GM13977 (cell line): ENCODE measurements around the gene ENAH.

Source experiments
- DNase-seq: peaks from one replicate; pipeline ENCODE4 v3.0.0; 2012; ENCODE audit warnings: low spot score
- CTCF ChIP-seq: IDR thresholded peaks from 2 replicates; pipeline ENCODE4 v1.5.1; 2012; ENCODE audit warnings: mild to moderate bottlenecking, control low read depth; ENCODE audit not compliant: insufficient read depth; ENCODE audit errors: extremely low read depth, missing control alignments
- in situ Hi-C: fragments of 300-500 bp; cut with MboI; formaldehyde crosslinking; loops from one replicate; pipeline ENCODE4 v1.12.0; 2022; ENCODE audit warnings: low sequenced_read_pairs, low pct_unique_long_range_greater_than_20kb, mixed read lengths, inconsistent platforms; ENCODE audit not compliant: unreplicated experiment

The ENAH gene

GRCh38 chr1:225689882-225690459 lies 37.0 kb upstream of the ENAH start:
- DNase-seq: no peak
- no peak for TF ChIP-seq CTCF
- in situ Hi-C loops: no loop called here

- TF ChIP-seq CTCF: no peak
- no peak for DNase-seq
- in situ Hi-C loops: no loop called here
These were observed 35.4 kb upstream of the ENAH start for GRCh38 chr1:225688345-225688744.

GRCh38 chr1:225685476-225686176 lies 32.7 kb upstream of the ENAH start:
- no peak for DNase-seq
- TF ChIP-seq CTCF: no peak
- in situ Hi-C loops: no loop called here

- in situ Hi-C loops: no loop called here
- DNase-seq: no peak
- TF ChIP-seq CTCF: no peak
These were observed 31.8 kb upstream of the ENAH start for GRCh38 chr1:225684741-225685140.

DNA sequence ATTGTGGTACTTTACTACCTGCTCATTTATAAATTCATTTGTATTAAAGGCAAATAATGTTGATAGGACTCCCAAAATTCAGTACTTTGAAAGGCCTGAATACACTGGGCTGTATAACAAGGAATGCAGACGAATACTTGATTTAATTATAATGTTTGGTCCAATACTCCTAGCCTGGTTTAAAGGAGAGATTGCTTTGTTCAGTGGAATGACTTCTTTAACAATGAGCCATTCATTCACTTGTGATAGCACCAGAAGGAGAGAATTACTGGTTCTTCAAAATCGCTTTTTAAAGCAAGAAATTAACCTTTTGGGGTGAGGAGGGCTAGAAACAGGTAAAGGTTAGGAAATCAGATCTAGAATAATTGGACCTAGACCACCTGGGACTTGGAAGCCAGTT lies 28.3 kb upstream of the ENAH start:
- no peak for DNase-seq
- in situ Hi-C loops: no loop called here
- TF ChIP-seq CTCF: no peak

- no peak for DNase-seq
- in situ Hi-C loops: no loop called here
- TF ChIP-seq CTCF: no peak
These were observed 25.6 kb upstream of the ENAH start for GRCh38 chr1:225678545-225678944.
